Ovary (tissue), 9 donors: ENCODE data around the gene STARD5. TPM values are rescaled to one million over a fixed set of nuclear protein-coding genes. Genes with fewer than 3 reads are reported as not detected.

ENCODE experiments used
- DNase-seq, 5 donors: peaks; one replicate each; pipeline ENCODE4 v3.0.0-alpha.2; 2019 to 2020
- H3K27ac ChIP-seq, 2 donors: fragments of 200-600 bp; one replicate each; pipeline versions ENCODE4 v1.5.1 to v1.8.0; 2019 to 2022
- H3K27me3 ChIP-seq: fragments of 200-600 bp; one replicate; pipeline ENCODE4 v1.8.0; 2022
- H3K36me3 ChIP-seq: fragments of 200-600 bp; sonication (generic); one replicate; pipeline ENCODE4 v1.5.1; 2019
- H3K4me1 ChIP-seq: one replicate; pipeline ENCODE4 v1.8.1; 2013; ENCODE audit warnings: mild to moderate bottlenecking, moderate library complexity; ENCODE audit not compliant: insufficient read depth
- H3K4me3 ChIP-seq: fragments of 200-600 bp; sonication (generic); one replicate; pipeline ENCODE4 v1.5.1; 2017
- H3K9me3 ChIP-seq, 2 donors: fragments of 200-600 bp in 1 of 2; sonication (generic) in 1 of 2; one replicate each; pipeline versions ENCODE4 v1.5.1 to v1.8.1; 2013 to 2019; ENCODE audit warnings: mild to moderate bottlenecking in 1 of 2, moderate library complexity in 1 of 2
- CTCF ChIP-seq, 3 donors: fragments of 450-650 bp in 2 of 3; fragments of 200-600 bp in 1 of 3; IDR thresholded peaks; one replicate each; pipeline versions ENCODE4 v1.5.1 to v1.8.0; 2016 to 2022; ENCODE audit warnings: antibody characterized with exemption in 3 of 3, mild to moderate bottlenecking in 1 of 3
- EP300 ChIP-seq: sonication (generic); formaldehyde crosslinking; IDR thresholded peaks from one replicate; pipeline ENCODE4 v1.6.1; 2017; ENCODE audit warnings: antibody characterized with exemption
- POLR2A ChIP-seq: fragments of 450-650 bp; IDR thresholded peaks from one replicate; pipeline ENCODE4 v1.6.1; 2017; ENCODE audit warnings: antibody characterized with exemption, mild to moderate bottlenecking, moderate library complexity
- WGBS, 3 donors: extraction: QIAGEN DNeasy Blood & Tissue Kit in 1 of 3; methylation state at CpG; one replicate each; pipeline versions ENCODE4 v1.1.5 to v1.1.7; 2013 to 2017; 5-methylcytosine and 5-hydroxymethylcytosine counted together
- intact Hi-C, 4 donors: fragments of 100-400 bp; cut with DNase I; formaldehyde crosslinking; loops; one replicate each; pipeline versions ENCODE4 v1.11.0 to v1.15.1; 2022 to 2023
- polyA plus RNA-seq, 2 donors: library from polyadenylated mRNA; stranded (reverse); fragments of 200-250 nt in 1 of 2; fragments of 350-450 nt in 1 of 2; fragmentation: Illumina TruSeq in 1 of 2; extraction: RNeasy Lipid Tissue Mini Kit (QIAGEN cat#74804) in 1 of 2; gene quantifications; one replicate each; pipeline ENCODE4 v1.2.3, GENCODE V29; 2013 to 2014
- total RNA-seq, 7 donors: library from RNA; depleted of rRNA in 2 of 7; stranded (reverse); fragments of >200 nt in 2 of 7; fragmentation: NEBNext Ultra II Directional in 3 of 7; extraction: Animal tissue kit (Norgen Biotek cat#: 25700) in 3 of 7; gene quantifications; one replicate each; pipeline versions ENCODE4 v1.1.0 to v1.2.4, GENCODE V29; 2016 to 2023
- donor health status: DM: no; HTN: no; CAD: no; lungs with moderate emphysema.
- donor health status: DM: no; HTN: no; CAD: no.
- donor health status: Bipolar disorder and iron deficiency.
- donor health status: DM: yes; HTN: yes; CAD: no.
- donor health status: DM: no; HTN: no; CAD: no.
- donor health status: DM: yes; HTN: yes; CAD: no.

Gene STARD5
- total and polyA plus RNA-seq, 9 donors = 3.8 to 9.4 (median 6.3) TPM

- TF ChIP-seq EP300 (no peak), CTCF (IDR thresholded peaks at IDR 0.05) (no peak), POLR2A (no peak)
- DNase-seq = no peak
- no peaks in the 10 kb centered on the region for H3K36me3 ChIP-seq
- WGBS, 3 donors = 93 to 97% (median 95%) methylated on average over 3 of the region's 3 CpGs
- no peaks in the 10 kb centered on the region for H3K9me3 ChIP-seq
- H3K27ac ChIP-seq = no peak overlapping the region
- intact Hi-C loops = loop anchor here in 1 of 4 donors (10.0 kb wide), 1 partner anchor 103 kb away; no protein-coding TSS in a partner anchor
- H3K4me3 ChIP-seq = no peak overlapping the region
- no peaks in the 10 kb centered on the region for H3K4me1 ChIP-seq
- H3K27me3 ChIP-seq = no peaks in the 10 kb centered on the region
Measured at GRCh38 chr15:81281456-81281735, 42.5 kb downstream of the STARD5 start.

- WGBS, 3 donors = 77 to 81% (median 81%) methylated on average over 8 of the region's 8 CpGs
- H3K27me3 ChIP-seq = no peaks in the 10 kb centered on the region
- no peaks in the 10 kb centered on the region for H3K4me1 ChIP-seq
- TF ChIP-seq EP300 (no peak), POLR2A (no peak), CTCF (IDR thresholded peaks at IDR 0.05) (no peak)
- DNase-seq = no peak
- no peak overlapping the region for H3K27ac ChIP-seq
- H3K36me3 ChIP-seq = no peaks in the 10 kb centered on the region
- intact Hi-C loops = loop anchor here in 1 of 4 donors (10.0 kb wide), 1 partner anchor 104 kb away; no protein-coding TSS in a partner anchor
- H3K9me3 ChIP-seq = no peaks in the 10 kb centered on the region
- no peak overlapping the region for H3K4me3 ChIP-seq
Measured at GRCh38 chr15:81280696-81281455, 43.1 kb downstream of the STARD5 start.

- Histone ChIP-seq H3K27ac (no peak overlapping the region), H3K9me3 (no peaks in the 10 kb centered on the region), H3K27me3 (no peaks in the 10 kb centered on the region), H3K36me3 (no peaks in the 10 kb centered on the region), H3K4me3 (no peak overlapping the region), H3K4me1 (no peaks in the 10 kb centered on the region)
- no peak for DNase-seq
- 62 to 67% (median 65%) methylated on average over 12 of the region's 12 CpGs for WGBS, 3 donors
- intact Hi-C loops = loop anchor here in 3 of 4 donors (5.0 to 10.0 kb wide), 4 partner anchors 105 to 125 kb away; no protein-coding TSS in a partner anchor
- TF ChIP-seq POLR2A = no peak
- no peak for TF ChIP-seq CTCF (IDR thresholded peaks at IDR 0.05)
- no peak for TF ChIP-seq EP300
Measured at GRCh38 chr15:81279621-81280485, 44.1 kb downstream of the STARD5 start.

GRCh38 chr15:81278306-81279029 lies 45.5 kb downstream of the STARD5 start:
- TF ChIP-seq POLR2A = no peak
- TF ChIP-seq CTCF (IDR thresholded peaks at IDR 0.05) = no peak
- no peak for TF ChIP-seq EP300
- Histone ChIP-seq H3K27me3 (no peaks in the 10 kb centered on the region), H3K9me3 (no peaks in the 10 kb centered on the region), H3K4me1 (no peaks in the 10 kb centered on the region), H3K27ac (no peak overlapping the region), H3K36me3 (no peaks in the 10 kb centered on the region), H3K4me3 (no peak overlapping the region)
- no peak for DNase-seq
- 92 to 95% (median 94%) methylated on average over 6 of the region's 6 CpGs for WGBS, 3 donors
- intact Hi-C loops = loop anchor here in 3 of 4 donors (5.0 to 10.0 kb wide), 3 partner anchors 119 to 126 kb away; no protein-coding TSS in a partner anchor
